ENCODE data around the gene FAM118B.

- TF ChIP-seq CTCF (IDR thresholded peaks at IDR 0.05; ENCODE audit: insufficient read depth, low read depth, low read length) = no peak
- no peak for TF ChIP-seq EZH2 (IDR thresholded peaks at IDR 0.05; ENCODE audit: insufficient read depth, low read length)
Observed at GRCh38 chr11:126210871-126211235, 729 bp upstream of the FAM118B start.

Data from astrocyte (in vitro differentiated cells and primary cell).